HCEC 1CT (cell line): Measurements from ENCODE around the gene PIAS4.

Experiments
- DNase-seq: peaks from one replicate; pipeline ENCODE4 v3.0.0-alpha.2; 2017

Gene PIAS4

GRCh38 chr19:4043401-4043800, 35.9 kb downstream of the PIAS4 start:
- DNase-seq, result no peak

- no peak for DNase-seq
These were observed 36.6 kb downstream of the PIAS4 start for GRCh38 chr19:4043966-4044715.

GRCh38 chr19:4044990-4045465, 37.5 kb downstream of the PIAS4 start:
- DNase-seq, result no peak

GRCh38 chr19:4045597-4046361, 38.2 kb downstream of the PIAS4 start:
- no peak for DNase-seq

GRCh38 chr19:4046362-4046691, 38.8 kb downstream of the PIAS4 start:
- DNase-seq, result no peak

- DNase-seq, result no peak
These were observed 39.6 kb downstream of the PIAS4 start for GRCh38 chr19:4046946-4047683.

- DNase-seq, result no peak
These were observed 41.9 kb downstream of the PIAS4 start for GRCh38 chr19:4049432-4049831.

- DNase-seq, result peak; percentile 71
These were observed 43.9 kb downstream of the PIAS4 start for GRCh38 chr19:4051175-4052101.

GRCh38 chr19:4052114-4052992, 44.8 kb downstream of the PIAS4 start:
- DNase-seq, result no peak

- no peak for DNase-seq
These were observed 45.5 kb downstream of the PIAS4 start for GRCh38 chr19:4052993-4053422.

GRCh38 chr19:4053423-4054324, 46.1 kb downstream of the PIAS4 start:
- no peak for DNase-seq

- no peak for DNase-seq
These were observed 47.1 kb downstream of the PIAS4 start for GRCh38 chr19:4054441-4055208.

- no peak for DNase-seq
These were observed 47.6 kb downstream of the PIAS4 start for GRCh38 chr19:4055209-4055552.

- peak; percentile 92 for DNase-seq
These were observed 50.6 kb downstream of the PIAS4 start for GRCh38 chr19:4057931-4058692.

GRCh38 chr19:4058693-4059452, 51.3 kb downstream of the PIAS4 start:
- DNase-seq, result no peak

GRCh38 chr19:4059453-4059871, 51.9 kb downstream of the PIAS4 start:
- DNase-seq, result no peak

- DNase-seq, result no peak
These were observed 52.5 kb downstream of the PIAS4 start for GRCh38 chr19:4059891-4060620.
